Measurements from ENCODE around the gene LAMA5. TPM values are rescaled to one million over a fixed set of nuclear protein-coding genes. Genes with fewer than 3 reads are reported as not detected.
A peak's percentile ranks its signal among the peaks of the same experiment; 100 is the strongest.

The LAMA5 gene, protein sequence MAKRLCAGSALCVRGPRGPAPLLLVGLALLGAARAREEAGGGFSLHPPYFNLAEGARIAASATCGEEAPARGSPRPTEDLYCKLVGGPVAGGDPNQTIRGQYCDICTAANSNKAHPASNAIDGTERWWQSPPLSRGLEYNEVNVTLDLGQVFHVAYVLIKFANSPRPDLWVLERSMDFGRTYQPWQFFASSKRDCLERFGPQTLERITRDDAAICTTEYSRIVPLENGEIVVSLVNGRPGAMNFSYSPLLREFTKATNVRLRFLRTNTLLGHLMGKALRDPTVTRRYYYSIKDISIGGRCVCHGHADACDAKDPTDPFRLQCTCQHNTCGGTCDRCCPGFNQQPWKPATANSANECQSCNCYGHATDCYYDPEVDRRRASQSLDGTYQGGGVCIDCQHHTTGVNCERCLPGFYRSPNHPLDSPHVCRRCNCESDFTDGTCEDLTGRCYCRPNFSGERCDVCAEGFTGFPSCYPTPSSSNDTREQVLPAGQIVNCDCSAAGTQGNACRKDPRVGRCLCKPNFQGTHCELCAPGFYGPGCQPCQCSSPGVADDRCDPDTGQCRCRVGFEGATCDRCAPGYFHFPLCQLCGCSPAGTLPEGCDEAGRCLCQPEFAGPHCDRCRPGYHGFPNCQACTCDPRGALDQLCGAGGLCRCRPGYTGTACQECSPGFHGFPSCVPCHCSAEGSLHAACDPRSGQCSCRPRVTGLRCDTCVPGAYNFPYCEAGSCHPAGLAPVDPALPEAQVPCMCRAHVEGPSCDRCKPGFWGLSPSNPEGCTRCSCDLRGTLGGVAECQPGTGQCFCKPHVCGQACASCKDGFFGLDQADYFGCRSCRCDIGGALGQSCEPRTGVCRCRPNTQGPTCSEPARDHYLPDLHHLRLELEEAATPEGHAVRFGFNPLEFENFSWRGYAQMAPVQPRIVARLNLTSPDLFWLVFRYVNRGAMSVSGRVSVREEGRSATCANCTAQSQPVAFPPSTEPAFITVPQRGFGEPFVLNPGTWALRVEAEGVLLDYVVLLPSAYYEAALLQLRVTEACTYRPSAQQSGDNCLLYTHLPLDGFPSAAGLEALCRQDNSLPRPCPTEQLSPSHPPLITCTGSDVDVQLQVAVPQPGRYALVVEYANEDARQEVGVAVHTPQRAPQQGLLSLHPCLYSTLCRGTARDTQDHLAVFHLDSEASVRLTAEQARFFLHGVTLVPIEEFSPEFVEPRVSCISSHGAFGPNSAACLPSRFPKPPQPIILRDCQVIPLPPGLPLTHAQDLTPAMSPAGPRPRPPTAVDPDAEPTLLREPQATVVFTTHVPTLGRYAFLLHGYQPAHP (N-terminal part only)
- total RNA-seq = 100 to 1,000 TPM in 1 of 7 donors, 10 to 100 TPM in 6; 24.7 to 115 (median 51.2) TPM
- 10 to 100 TPM in 1 of 2 donors, 1 to 10 TPM in 1; 4.7 to 42.2 TPM for polyA plus RNA-seq
- long read RNA-seq, donor 1, partial matches to known transcripts = 8 of 11 reads
- long read RNA-seq, donor 1, other reads (novel, unspliced or antisense) = 2 of 11 reads
- long read RNA-seq, donor 2, partial matches to known transcripts = 0 of 4 reads
- long read RNA-seq, donor 2, other reads (novel, unspliced or antisense) = 0 of 4 reads
- long read RNA-seq, donor 3, partial matches to known transcripts = 21 of 41 reads
- long read RNA-seq, donor 3, other reads (novel, unspliced or antisense) = 18 of 41 reads

DNA sequence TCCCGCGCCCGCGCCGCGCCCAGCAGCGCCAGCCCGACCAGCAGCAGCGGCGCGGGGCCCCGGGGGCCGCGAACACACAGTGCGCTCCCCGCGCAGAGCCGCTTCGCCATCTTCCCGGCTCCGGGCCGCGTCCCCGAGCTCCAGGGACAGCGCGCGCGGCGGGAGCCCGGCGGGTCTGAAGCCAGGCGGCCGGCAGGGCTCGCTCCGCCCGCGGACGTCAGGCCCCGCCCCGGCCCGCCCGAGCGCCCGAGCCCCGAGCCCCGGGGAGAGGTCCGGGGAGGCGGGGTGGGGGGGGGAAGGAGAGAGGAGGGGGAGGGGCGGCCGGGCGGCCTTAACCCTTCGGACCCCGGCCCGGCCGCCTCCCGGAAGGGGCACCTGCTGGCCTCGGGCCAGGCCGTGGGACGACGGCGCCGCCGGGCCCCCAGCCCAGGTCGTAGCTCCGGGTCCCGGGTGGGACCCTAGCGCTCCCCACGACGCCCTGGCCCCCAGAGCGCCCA, at the start of gene LAMA5:
TSS of gene LAMA5 (minus strand) at position 177 of the 497 bp plus-strand sequence. CDS start at position 110, 67 bp downstream.
- intact Hi-C loops (cut with DNase I) = loop anchor here in 1 of 4 donors (10.0 kb wide), 1 partner anchor 62 kb away; the partner anchor contains the start of gene ADRM1
- Histone ChIP-seq H3K4me1 (ENCODE audit: insufficient read depth) (peaks cover 13% of the 10 kb centered on the region), H3K27ac (peak within 1 kb of the TSS; percentile 27 to 39), H3K4me3 (peak within 1 kb of the TSS; percentile 69), H3K9me3 (no peaks in the 10 kb centered on the region), H3K36me3 (no peaks in the 10 kb centered on the region), H3K27me3 (peaks cover 5% of the 10 kb centered on the region)
- WGBS, 3 donors = 1% methylated on average over 22 to 69 of the region's 70 CpGs
- DNase-seq = peak in 1 of 5 donors; percentile 48
- TF ChIP-seq EP300 (IDR thresholded peaks at IDR 0.05) (no peak), POLR2A (IDR thresholded peaks at IDR 0.05) (no peak)
- TF ChIP-seq, protein P1, sequence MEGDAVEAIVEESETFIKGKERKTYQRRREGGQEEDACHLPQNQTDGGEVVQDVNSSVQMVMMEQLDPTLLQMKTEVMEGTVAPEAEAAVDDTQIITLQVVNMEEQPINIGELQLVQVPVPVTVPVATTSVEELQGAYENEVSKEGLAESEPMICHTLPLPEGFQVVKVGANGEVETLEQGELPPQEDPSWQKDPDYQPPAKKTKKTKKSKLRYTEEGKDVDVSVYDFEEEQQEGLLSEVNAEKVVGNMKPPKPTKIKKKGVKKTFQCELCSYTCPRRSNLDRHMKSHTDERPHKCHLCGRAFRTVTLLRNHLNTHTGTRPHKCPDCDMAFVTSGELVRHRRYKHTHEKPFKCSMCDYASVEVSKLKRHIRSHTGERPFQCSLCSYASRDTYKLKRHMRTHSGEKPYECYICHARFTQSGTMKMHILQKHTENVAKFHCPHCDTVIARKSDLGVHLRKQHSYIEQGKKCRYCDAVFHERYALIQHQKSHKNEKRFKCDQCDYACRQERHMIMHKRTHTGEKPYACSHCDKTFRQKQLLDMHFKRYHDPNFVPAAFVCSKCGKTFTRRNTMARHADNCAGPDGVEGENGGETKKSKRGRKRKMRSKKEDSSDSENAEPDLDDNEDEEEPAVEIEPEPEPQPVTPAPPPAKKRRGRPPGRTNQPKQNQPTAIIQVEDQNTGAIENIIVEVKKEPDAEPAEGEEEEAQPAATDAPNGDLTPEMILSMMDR (IDR thresholded peaks at IDR 0.05) = no peak

DNA sequence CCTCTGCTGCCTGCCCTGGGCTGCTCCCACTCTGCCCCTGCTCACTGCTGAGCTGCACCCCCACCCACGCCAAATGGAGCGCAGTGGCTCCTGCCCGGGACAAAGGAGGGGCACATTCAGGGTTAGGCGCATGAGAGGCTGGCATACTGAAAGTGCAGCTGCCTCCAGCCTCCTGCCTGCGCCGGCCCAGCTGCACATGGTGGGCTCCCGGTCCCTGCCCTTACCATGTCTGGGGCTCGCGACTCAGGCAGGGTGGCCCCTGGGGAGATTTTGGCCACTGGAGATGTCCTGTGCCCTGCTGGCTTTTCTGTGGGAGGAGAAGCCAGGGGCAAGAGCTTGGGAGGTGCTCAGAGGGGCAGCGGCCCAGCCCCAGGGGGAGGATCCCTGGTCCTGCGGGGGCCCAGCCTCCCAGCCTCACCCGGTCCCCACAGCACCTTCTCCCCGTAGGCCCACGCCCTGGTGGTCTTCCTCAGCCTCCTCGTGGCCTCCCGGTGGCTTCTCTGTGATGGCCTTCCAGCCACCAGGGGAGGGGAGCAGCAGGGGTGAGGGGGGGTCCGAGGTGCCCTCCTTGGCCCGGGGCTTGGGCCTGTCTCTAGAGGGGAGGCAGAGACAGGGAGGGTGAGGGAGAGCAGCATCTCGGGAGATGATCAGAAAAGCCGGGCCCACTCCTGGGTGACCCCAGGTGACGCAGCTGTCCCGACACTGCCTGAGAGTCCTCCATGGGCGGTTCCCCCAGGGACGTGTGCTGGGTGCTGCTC, 48.4 kb upstream of the LAMA5 start:
- no peak for DNase-seq
- no peak overlapping the region for H3K27ac ChIP-seq
- WGBS, 3 donors = 68 to 74% (median 73%) methylated on average over 21 to 24 of the region's 24 CpGs
- no peaks in the 10 kb centered on the region for H3K36me3 ChIP-seq
- no peaks in the 10 kb centered on the region for H3K4me1 ChIP-seq (ENCODE audit: insufficient read depth)
- H3K27me3 ChIP-seq = no peaks in the 10 kb centered on the region
- H3K9me3 ChIP-seq = no peaks in the 10 kb centered on the region
- TF ChIP-seq, protein P1 (IDR thresholded peaks at IDR 0.05) = no peak
- TF ChIP-seq POLR2A (IDR thresholded peaks at IDR 0.05) (no peak), EP300 (IDR thresholded peaks at IDR 0.05) (no peak)
- intact Hi-C loops (cut with DNase I) = loop anchor here in 1 of 4 donors (10.0 kb wide), 1 partner anchor 789 kb away; no protein-coding TSS in a partner anchor
- no peak overlapping the region for H3K4me3 ChIP-seq

DNA sequence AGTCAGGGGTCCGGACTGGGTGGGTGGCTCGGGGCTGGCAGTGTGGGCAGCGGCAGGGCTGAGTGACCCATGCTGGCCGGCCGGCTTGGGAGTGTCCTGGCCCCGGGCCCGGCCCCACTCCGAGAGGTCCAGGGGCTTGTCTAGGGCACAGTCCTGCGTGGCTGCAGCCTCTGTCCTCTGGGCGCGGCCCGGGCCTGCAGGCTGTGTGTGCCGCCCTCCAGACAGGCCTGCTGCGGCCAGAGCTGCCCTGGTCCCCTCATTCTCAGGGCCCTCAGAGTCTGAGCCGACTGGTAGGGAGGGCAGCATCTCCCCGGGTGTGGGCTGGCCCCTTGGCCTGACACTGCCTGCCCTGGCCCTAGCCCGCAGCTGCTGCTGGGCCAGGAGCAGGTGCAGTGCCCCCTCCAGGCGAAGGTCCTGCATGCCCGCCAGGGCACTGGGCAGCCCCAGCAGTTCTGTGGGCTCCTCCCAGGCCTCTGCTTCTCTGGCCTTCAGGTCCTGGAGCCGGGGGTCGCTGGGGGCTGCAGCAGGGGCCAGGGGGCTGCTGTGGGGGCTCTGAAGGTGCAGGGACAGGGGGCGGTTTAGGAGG, 46.9 kb upstream of the LAMA5 start:
- Histone ChIP-seq H3K4me3 (no peak overlapping the region), H3K4me1 (ENCODE audit: insufficient read depth) (peaks cover 1% of the 10 kb centered on the region), H3K27me3 (no peaks in the 10 kb centered on the region), H3K9me3 (no peaks in the 10 kb centered on the region), H3K27ac (no peak overlapping the region), H3K36me3 (no peaks in the 10 kb centered on the region)
- intact Hi-C loops (cut with DNase I) = loop anchor here in 1 of 4 donors (10.0 kb wide), 1 partner anchor 791 kb away; no protein-coding TSS in a partner anchor
- WGBS, 3 donors = 72 to 83% (median 79%) methylated on average over 9 to 22 of the region's 22 CpGs
- DNase-seq = no peak
- TF ChIP-seq, protein P1 (IDR thresholded peaks at IDR 0.05) = no peak
- no peak for TF ChIP-seq EP300 (IDR thresholded peaks at IDR 0.05)
- TF ChIP-seq POLR2A (IDR thresholded peaks at IDR 0.05) = no peak

Data from ovary (tissue), 10 donors.